C1 segment of cervical spinal cord (tissue), 14 donors: ENCODE results near the gene ARSB.

Experiments
- DNase-seq, 14 donors: peaks; one replicate each; lab custom pipeline; 2025; lab: John Stamatoyannopoulos, UW

Gene ARSB

DNA sequence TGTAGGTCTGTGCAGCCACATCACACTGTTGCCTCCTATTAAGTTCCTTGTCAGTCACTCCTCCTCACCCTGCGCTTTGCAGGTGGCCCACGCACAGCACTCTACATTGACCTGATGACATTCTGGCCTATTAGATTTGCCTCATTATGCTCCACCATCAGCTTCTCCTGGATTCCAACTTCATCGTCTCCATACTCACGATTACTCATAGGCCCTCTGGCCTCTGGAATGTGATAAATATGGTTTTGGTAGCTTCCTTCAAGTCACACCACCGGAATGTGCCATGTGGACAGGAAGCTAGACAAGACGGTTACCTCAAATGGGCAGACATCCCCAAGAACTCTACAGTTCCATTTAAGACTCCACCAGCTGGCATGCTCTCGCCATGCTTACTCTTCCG, 178.6 kb downstream of the ARSB start:
- DNase-seq: no peak

DNA sequence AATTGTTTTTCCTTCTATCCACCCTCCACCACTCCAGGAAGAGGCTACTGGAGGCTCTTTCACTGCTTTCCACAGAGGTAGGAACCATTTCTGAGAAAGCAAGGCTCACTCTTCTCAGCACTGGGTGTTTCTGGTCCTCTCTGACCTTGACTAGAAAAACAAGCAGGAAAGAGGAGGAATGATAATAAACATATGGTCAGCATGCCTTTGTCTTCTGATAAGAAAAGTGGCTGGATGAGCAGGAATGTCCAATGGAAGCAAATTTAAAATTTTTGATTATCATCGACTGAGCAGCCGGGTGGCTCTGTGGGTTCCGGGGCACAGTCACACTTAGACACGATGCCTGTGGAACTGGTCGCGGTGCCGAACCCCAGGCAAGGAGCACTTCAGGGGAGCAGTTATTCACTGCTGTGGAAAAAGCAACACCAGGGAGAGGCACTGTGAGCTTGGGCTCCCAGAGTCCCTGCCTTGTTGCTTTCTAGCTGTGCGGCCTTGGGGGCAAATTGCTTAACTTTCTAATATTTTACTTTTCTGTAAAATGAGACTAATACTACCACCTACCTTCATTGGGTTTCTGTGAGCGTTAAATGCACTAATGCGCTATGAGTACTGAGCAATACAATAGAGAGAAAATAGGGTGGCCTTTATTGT, 179.5 kb downstream of the ARSB start:
- DNase-seq: no peak

- DNase-seq: no peak
These were observed 180.1 kb downstream of the ARSB start for GRCh38 chr5:78804995-78805394.

- DNase-seq: no peak
These were observed 181.2 kb downstream of the ARSB start for GRCh38 chr5:78803941-78804340.

- peak in 8 of 14 donors; percentile 4 to 89 (median 32) for DNase-seq
These were observed 181.8 kb downstream of the ARSB start for GRCh38 chr5:78803353-78803752.

GRCh38 chr5:78801413-78801812, 183.7 kb downstream of the ARSB start:
- no peak for DNase-seq

GRCh38 chr5:78799266-78800017, 185.7 kb downstream of the ARSB start:
- no peak for DNase-seq

DNA sequence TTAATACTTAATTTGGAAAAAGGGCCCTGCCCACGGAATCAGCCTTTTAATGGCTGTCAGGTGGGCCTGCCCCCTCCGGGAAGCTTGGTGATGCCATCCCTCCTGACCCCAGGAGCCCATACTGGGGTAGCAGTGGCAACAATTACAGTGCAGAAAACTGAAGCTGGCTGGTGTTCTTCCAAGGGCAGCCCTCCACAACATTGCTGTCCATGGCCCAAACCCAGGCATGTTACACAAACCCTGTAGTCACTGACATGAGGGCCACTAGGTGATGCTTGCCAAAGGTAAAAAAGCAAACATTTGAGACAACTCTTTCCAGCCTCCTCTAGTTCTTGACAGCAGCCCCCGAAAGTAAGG, 186.5 kb downstream of the ARSB start:
- DNase-seq: no peak

DNA sequence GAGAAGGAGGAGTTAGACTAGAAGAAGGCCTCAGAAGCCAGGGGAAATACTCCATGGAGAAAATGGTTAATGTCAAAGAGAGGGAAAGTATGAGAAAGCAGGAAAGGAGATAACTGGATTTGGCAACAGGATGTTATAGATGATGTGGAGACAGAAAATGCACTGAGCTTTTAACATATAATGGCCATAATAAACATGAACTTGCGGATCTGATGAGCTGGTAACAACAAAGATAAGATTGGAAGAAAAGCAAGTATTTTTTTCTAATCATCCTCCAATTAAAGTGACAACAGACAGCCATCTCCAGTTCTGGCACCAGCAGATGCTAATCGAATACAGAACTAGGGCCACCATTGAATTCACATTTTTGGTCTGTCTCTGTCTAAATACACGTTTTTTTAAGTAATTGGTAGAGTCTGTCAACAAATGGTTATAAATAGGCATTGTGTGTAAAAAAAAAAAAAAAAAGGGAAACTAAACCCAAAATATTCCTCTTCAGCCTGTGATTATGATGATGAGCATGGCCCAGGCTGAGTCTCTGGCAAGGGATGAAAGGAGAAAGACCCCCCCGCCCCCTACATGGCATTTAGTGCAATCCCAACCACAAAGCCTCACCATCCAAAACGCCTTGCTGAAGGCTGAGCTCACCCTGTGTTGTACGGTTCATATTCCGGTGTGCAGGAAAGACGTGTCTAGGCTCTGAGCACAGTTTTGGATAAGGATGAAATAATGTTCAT, 187.0 kb downstream of the ARSB start:
- DNase-seq: no peak

GRCh38 chr5:78795757-78796156, 189.4 kb downstream of the ARSB start:
- DNase-seq: no peak

GRCh38 chr5:78794693-78795215, 190.4 kb downstream of the ARSB start:
- DNase-seq: no peak

GRCh38 chr5:78793907-78794662, 191.0 kb downstream of the ARSB start:
- no peak for DNase-seq

- DNase-seq: no peak
These were observed 192.6 kb downstream of the ARSB start for GRCh38 chr5:78792345-78793055.

GRCh38 chr5:78791501-78792100, 193.5 kb downstream of the ARSB start:
- DNase-seq: no peak

DNA sequence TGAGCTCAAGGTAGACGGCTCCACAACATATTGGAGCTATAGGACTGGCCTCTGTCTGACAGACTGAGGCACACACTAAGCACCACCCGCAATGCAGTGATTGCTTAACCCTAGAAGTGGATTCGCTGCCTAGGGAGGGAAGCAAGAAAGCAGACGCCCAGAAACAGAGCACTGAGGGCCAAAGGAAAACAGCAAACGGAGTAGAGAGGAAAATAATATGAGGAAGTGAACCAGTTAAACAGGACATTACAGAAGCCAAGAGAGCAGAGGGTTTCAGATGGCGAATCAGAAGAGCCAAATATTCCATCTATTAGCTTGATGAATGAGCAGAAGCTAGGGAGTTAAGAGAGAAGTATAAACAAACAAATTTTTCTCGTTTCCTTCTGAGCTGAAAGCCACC, 197.3 kb downstream of the ARSB start:
- peak in 1 of 14 donors; percentile 2 for DNase-seq

- DNase-seq: no peak
These were observed 199.7 kb downstream of the ARSB start for GRCh38 chr5:78785454-78785853.

DNA sequence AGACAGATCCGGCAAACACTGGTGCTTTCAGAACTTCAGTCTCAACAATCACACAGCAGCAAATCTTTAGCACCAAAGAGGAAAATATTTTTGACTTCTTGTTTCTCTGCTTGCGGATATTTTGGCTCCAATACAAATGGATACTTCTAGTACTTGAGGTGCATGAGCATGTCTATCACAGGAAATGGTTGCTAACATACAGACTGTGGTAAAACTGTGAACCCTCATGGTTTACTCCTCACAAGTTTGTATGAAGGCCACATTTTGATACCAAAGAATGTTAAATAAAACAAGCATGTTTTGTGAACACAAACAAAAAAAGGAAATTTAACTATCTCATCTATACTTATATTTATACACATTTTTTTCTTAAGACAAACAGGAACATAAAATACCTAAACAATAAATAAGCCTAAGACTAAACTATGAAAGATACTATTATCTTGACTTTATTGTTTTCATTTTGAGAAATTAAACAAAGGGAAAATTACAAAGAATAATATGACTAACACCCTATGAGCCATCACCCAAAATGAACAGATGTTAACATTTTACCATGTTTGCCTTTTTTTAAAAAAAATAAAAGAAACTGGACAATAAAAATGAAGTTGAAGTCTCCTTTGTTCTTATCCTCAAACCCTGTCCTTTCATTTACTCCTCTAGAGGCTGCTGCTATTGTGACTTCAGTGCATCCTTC, 201.5 kb downstream of the ARSB start:
- DNase-seq: no peak

GRCh38 chr5:78782728-78783127, 202.4 kb downstream of the ARSB start:
- DNase-seq: no peak

- DNase-seq: no peak
These were observed 203.4 kb downstream of the ARSB start for GRCh38 chr5:78781611-78782286.
